SH-SY5Y (cell line): ENCODE results near the gene SAP30BP.

Experiments
- GATA2 ChIP-seq: IDR thresholded peaks from 2 replicates; pipeline ENCODE4 v1.6.1; 2011; ENCODE audit warnings: mild to moderate bottlenecking, low read depth, low read length
- GATA3 ChIP-seq: IDR thresholded peaks from 2 replicates; pipeline ENCODE4 v1.6.1; 2011; ENCODE audit warnings: low read depth, mild to moderate bottlenecking, low read length, moderate library complexity

Gene SAP30BP

DNA sequence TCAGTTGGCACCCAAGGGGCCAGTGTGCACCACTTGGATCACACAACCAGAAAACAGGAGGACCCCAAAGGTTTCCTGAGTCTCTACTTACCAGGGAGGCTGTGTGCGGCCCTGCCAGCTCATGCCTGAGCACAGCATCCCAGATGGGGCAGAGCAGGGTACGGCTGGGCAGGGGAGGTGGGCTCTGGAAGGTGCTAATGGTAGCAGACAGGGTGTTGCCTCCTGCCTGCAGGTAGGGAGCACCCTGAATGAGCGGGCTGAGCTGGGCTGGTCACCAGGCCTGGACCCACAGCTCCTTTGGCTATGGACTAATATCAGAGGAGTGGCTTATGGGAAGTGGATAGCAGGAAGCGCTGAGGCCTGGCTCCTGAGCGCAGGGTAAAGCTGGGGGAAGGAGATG lies 14.8 kb upstream of the SAP30BP start:
- TF ChIP-seq GATA3 (no peak), GATA2 (no peak)

DNA sequence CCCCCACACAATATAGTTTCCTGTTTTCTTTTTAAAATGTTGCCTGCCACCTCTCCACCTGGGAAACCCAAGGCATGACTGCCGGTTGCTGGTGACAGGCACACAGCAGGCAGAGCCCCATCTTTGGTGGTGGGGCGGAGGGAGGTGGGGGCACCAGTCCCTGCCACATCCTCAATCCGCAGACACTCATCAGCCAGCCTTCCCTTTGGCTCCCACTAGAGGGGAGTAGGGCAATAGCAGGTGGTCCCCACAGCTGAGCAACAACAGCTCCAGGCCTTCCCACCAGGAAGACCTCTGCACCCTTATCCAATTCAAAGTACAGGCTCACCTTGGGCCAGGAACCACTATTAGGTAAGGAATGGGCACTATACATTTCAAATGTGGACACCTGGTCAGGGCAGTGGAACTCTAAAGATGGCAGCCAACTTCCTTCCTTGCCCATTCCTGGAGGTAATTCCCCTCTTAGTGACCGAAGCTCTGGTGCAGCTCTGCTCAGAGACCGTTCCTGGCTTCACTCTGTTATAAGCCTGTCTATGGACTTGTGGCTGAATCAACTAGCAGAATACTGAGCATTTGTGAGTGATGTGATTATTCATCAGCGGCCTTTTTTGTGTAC lies 14.1 kb upstream of the SAP30BP start:
- no peak for TF ChIP-seq GATA2
- no peak for TF ChIP-seq GATA3

DNA sequence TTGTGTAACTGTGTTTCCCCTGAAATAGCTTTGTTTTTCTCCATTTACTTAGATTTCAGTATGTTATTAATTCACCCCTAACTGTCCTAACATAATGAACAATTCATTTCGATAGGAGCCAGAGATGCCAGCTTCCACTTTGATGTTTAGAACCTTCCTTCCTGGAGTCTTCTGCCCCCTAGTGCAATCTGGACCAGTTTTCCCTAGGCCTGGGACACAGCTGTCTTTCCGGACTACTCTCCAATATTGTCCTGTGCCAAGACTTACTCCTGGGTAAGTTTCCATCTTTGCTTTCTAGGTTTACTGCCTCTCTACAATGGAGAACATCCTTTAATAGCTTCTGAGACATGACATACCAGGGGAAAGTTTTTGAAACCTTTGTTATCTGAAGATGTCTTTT lies 13.0 kb upstream of the SAP30BP start:
- TF ChIP-seq GATA2: no peak
- no peak for TF ChIP-seq GATA3

DNA sequence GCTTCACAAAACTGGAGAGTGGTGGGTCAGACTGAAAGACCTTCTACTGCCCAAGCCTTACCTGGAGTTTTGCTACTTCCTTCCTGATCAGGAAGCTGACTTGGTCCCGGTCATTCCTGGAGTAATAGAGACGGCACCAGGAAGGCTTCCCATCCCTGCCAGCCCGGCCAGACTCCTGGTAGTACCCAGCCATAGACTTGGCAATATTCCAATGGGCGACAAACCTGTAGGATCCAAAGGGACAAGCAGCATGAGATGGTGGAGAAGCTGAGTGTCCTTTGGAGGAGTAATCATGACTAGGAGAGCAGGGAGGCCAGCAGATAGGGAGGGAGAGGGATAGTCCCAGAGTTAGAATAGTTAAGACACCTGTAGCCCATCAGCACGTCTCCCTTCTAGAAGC lies 8.9 kb upstream of the SAP30BP start:
- TF ChIP-seq GATA3: no peak
- TF ChIP-seq GATA2: no peak

DNA sequence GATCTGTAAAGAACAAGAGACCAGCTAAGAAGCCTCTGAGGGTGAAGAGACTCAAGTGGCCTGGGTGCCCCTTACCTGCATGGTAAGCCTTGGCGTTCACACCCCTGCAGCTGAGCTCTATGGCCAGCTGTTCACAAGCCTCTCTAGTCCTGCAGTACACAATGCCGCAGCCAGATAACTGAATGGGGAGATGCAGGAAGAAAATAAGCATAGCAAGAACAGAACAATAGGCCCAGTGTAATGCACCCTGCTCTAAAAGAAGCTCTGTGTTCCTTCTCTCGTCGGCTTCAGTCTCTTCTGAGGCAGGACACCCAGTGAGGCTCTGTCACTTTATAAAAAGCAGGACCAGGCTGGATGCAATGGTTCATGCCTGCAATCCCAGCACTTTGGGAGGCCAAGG lies 5.6 kb upstream of the SAP30BP start:
- no peak for TF ChIP-seq GATA3
- no peak for TF ChIP-seq GATA2

DNA sequence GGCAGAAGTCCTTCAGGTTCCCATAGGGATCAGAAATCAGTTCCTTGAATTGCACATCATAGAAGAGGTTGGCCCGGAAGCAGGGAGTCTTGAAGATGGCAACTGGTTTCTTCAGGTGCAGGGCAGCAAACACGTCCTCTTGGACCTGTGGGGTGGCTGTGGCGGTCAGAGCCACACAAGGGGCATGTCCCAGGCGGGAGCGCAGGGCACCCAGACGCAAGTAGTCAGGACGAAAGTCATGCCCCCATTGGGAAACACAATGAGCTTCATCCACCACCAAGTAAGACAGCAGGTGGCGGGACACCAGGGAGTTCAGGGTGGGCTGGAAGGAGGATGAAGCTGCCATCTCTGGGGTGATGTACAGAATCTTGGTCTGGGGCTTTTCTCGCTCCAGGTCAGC lies 4.6 kb upstream of the SAP30BP start:
- no peak for TF ChIP-seq GATA3
- no peak for TF ChIP-seq GATA2

DNA sequence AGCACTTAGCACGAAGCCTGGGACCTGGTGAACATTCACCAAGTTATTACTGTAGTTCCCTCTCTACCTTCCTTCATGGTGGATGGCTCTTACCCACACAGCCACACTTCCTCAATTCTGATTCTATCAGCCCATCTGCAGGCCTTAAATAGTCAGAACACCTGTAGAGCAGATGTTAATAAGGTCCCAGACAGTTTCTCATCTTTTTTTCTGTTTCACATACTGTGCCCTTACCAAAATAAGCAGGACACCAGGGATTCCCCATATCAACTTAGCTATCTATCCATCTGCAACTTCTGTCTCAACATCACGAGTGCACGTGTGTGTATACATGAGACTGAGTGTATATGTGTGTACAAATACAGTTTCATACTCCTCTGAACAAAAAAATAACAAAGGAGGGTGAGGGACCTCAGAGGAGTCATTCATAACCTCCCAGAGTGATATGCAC lies 3.0 kb upstream of the SAP30BP start:
- no peak for TF ChIP-seq GATA3
- no peak for TF ChIP-seq GATA2

DNA sequence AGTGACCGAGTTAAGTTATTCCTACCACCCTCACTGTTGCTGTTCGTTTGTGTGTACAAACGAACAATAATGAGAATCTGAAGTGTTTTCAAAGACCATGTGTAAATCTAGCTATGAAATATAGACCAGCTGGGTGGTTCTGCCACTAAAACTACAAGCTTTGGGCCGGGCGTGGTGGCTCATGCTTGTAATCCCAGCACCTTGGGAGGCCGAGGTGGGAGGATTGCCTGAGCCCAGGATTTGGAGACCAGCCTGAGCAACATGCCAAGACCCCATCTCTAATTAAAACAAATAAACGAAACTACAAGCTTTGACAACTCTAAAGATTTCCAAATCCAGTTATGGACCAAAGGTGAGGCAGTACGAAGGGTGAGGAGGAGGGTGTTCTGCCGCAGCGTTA lies 1.2 kb upstream of the SAP30BP start:
- no peak for TF ChIP-seq GATA3
- TF ChIP-seq GATA2: no peak

DNA sequence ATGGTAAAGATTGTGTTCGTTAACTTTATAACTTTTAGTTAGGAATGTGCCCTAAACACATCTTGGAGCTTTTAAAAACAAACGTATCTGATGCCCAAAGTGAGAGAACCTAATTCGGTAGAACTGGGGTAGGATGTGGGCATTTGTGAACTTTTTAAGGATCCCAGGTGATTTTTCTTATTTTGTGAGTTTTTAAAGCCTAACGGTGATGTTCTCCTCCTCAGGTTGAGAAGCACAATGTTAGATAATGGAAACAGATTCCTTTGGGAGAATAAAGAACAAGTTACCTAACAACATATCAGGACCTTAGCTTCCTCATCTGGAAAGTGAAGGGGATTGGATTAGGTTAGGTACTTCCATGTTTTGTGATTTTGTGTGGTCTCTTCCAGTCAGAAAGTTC lies 687 bp downstream of the SAP30BP start:
- no peak for TF ChIP-seq GATA2

DNA sequence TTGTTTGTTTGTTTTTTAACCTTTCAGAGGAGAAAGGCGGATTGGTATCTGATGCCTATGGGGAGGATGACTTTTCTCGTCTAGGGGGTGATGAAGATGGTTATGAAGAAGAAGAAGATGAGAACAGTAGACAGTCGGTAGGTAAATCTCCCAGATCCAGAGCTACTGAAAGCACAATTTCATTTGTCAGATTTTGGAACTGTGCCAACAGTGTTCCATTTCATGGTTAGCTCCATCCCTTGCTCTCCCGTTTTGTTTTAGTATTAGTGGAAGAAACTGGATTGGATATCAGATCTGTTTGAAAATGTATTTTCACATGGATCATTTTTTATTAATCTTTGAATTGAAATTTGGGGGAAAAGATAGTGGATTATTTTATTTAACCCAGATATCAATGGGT lies 1.4 kb downstream of the SAP30BP start:
- TF ChIP-seq GATA2: no peak
- no peak for TF ChIP-seq GATA3

DNA sequence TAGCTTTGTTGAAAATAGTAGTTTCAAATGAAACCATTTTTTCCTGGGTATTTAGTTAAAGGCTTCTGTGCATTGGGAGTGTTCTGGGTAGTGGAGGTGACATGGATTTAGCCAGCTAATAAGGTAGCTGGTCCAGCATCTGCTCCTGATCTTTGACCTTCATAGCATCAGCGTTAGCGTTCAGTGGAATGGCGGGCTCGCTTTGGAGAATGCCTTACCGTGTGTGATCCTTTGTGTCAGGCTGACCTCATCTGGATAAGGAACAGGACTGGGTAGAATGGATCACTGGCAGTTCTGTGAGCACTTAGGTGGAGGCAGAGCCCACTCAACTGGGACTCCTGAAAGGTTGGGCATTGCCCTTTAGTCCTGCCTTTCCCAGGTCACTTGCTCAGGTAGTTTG lies 3.7 kb downstream of the SAP30BP start:
- TF ChIP-seq GATA3 (no peak), GATA2 (no peak)

DNA sequence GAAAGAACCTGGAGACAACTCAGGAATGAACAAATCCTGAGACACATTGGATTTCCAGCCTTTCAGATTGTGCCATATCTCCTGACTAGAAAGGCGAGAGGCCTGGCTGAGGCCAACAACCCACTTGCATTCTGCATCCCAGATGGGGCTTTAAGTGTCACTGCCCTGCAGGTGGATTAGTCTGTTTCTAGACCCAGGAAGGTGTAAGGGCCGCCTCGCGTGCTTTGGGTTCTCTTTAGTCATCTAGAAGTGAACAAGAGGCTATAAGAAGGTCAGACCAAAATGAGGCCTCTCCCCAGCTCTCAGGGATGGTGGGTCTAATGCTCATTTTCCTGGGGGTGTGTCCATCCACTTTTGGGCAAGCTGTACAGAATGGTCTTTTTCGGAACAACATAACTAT lies 4.9 kb downstream of the SAP30BP start:
- TF ChIP-seq GATA3 (no peak), GATA2 (no peak)

DNA sequence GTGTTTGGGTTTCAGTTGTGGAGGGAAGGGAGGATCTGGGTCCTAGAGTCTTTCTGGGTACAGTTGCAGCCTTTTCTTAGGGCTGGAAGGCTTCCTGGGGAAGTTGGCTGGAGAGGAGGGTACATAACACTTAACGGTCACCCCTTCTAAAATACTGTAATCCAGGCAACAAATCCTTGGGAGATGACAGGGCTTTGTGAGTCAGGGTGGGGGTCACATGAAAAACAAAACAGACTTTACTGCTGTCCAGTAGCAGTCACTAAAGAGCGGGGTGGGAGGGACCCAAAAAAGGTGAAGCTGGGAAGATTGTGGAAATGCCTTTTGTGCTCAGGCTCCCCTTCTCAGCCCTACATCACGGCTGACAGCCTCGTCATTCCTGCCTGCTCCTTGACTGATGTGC lies 6.3 kb downstream of the SAP30BP start:
- TF ChIP-seq GATA2 (no peak), GATA3 (no peak)

DNA sequence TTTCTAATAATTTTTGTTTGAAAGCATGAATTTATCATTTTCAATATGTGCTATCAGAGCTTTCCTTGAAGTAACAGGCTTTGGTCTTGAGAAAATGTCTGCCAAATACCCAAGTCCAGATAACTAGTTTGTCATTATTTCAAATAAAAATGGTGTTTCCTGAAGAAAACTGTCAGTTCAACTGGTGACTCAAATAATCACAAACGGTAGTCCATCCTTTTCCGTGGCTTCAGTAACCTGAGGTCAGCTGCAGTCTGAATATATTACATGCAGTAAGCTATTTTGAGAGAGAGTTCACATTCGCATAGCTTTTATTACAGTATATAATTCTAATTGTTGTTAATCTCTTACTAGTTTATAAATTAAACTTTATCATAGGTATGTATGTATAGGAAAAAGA lies 9.3 kb downstream of the SAP30BP start:
- no peak for TF ChIP-seq GATA3
- TF ChIP-seq GATA2: no peak

DNA sequence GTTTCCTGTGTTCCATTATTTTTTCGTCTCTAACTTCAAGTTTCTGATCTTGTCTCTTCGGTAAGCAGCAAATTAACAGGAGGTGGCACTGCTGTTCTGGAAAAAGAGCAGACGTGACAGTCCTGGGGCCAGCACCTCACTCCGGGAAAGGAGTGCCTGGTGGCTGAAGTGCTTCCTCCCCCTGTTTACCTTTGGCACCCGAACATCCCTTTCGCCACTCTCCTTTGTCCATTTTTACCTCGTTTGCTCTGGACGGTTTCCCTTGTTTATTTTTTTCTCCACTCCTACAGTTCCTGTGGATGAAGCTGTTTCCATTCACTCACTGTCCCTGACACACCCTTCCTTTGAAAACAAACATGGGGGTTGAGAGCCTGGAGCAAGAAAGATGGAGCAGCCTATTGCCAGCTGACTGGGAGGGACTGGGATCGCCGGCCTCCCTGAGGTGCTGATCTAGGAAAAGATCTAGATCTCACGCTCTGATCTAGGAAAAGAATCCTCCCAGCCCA lies 12.6 kb downstream of the SAP30BP start:
- no peak for TF ChIP-seq GATA3
- TF ChIP-seq GATA2: no peak

DNA sequence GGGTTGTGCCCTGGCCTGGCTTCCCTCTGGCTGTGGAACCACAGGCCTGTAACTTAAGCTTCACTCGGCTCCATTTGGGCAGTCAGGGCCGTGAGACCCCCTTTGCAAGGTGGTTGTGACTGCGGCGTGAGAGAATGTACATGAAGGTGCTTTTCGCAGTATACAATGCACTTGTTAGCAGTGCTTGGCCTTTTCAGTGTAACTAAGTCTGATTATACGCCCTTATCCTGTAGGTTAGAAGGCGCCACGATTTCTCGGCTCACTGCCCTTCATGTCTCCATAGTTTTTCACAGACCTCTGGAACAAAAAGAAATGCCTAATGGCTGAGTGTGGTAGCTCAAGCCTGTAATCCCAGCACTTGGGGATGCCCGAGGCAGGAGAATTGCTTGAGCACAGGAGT lies 13.3 kb downstream of the SAP30BP start:
- no peak for TF ChIP-seq GATA2
- no peak for TF ChIP-seq GATA3

DNA sequence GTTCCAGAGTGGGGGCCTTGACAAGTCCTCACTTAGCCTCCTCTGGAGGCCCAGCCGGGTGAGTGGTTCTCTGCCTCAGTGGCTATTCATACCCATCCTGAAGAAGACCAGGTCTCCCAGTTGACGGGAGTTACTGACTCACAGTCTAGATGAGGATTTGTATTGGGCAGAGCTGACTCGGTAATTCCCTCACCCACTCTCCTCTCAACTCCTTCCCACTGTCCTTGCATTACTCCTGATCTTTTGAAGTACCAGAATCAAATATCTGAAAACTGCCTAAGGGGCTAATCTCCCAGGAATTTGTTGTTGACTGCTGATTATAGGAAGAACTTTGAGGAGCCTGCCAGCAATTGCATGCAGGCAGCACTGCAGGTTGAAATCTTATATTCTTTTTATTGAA lies 14.2 kb downstream of the SAP30BP start:
- no peak for TF ChIP-seq GATA3
- no peak for TF ChIP-seq GATA2
